Stimulated activated CD8-positive, alpha-beta memory T cell treated with anti-CD3 and anti-CD28 coated beads, Interleukin-15, amount 100 ng/mL, for 24 hours (primary cell): Measurements from ENCODE around the gene APOL1.

Source experiments
- DNase-seq: peaks from one replicate; pipeline ENCODE4 v3.0.0-alpha.2; 2020; ENCODE audit warnings: low read depth

APOL1 gene

GRCh38 chr22:36308880-36309279, 55.9 kb downstream of the APOL1 start:
- DNase-seq, result no peak

DNA sequence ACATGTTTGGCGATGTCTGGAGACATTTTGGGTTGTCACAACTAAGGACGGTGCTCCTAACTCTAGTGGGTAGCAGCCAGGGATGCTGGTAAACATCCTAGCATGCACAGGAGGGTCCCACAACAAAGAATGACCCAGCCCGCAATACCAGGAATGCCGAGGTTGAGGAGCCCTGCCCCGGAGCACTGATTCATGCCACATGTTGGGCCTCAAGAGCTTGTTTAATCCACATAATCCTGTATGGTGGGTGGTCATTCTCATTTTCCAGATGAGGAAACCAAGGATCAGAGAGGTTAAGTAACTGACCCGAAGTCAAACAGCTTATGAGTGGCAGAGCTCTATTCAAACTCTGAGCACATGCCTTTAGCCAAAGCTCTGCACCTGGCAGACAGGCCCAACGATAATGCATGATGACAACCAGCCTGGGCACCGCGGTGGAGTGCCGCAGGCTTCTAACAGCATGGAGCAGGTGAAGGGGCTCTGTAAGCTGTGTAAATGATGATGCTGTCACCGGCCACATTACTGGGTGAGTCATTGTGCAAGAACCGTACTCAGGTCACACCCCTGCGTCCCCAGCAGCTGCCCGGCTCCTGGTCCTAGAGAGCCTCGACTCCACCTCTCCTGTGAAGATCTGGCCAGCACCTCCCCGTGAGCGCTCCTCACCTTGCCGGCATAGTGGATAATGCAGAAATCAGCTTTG, 58.6 kb downstream of the APOL1 start:
- DNase-seq, result no peak

- DNase-seq, result no peak
These were observed 62.4 kb downstream of the APOL1 start for GRCh38 chr22:36315325-36315724.

- no peak for DNase-seq
These were observed 63.5 kb downstream of the APOL1 start for GRCh38 chr22:36316419-36316818.
